Kidney (tissue), 14 donors: ENCODE data around the gene LIFR. TPM values are rescaled to one million over a fixed set of nuclear protein-coding genes. Genes with fewer than 3 reads are reported as not detected.

Experiments
- DNase-seq, 5 donors: peaks; one replicate each; pipeline ENCODE4 v3.0.0-alpha.2; 2013 to 2020
- FAIRE-seq: peaks from 2 replicates; lab custom pipeline; 2012; peaks lifted over from hg19 to GRCh38; lab: Jason Lieb, UNC
- H3K27ac ChIP-seq, 2 donors: one replicate each; pipeline ENCODE4 v1.7.0; 2013; ENCODE audit warnings: low read depth in 2 of 2, low read length in 2 of 2, inconsistent platforms in 1 of 2
- H3K27me3 ChIP-seq: one replicate; pipeline ENCODE4 v1.7.1; 2013; ENCODE audit warnings: low read length, inconsistent platforms; ENCODE audit not compliant: control insufficient read depth, insufficient read depth
- H3K36me3 ChIP-seq, 3 donors: one replicate each; pipeline versions ENCODE4 v1.7.0 to v1.7.1; 2013; ENCODE audit warnings: low read length in 3 of 3, control low read depth in 1 of 3, inconsistent platforms in 1 of 3; ENCODE audit not compliant: insufficient read depth in 3 of 3, control insufficient read depth in 2 of 3
- H3K4me1 ChIP-seq, 3 donors: one replicate each; pipeline versions ENCODE4 v1.7.0 to v1.7.1; 2013; ENCODE audit warnings: low read length in 3 of 3, inconsistent platforms in 1 of 3, low read depth in 1 of 3; ENCODE audit not compliant: control insufficient read depth in 2 of 3, insufficient read depth in 2 of 3
- H3K4me3 ChIP-seq, 3 donors: one replicate each; pipeline versions ENCODE4 v1.7.0 to v1.8.1; 2013; ENCODE audit warnings: low read length in 3 of 3, control low read depth in 1 of 3, inconsistent platforms in 1 of 3
- H3K9ac ChIP-seq, 3 donors: one replicate each; pipeline versions ENCODE4 v1.7.0 to v1.7.1; 2013; ENCODE audit warnings: low read length in 3 of 3, control low read depth in 1 of 3, inconsistent platforms in 1 of 3
- H3K9me3 ChIP-seq, 3 donors: one replicate each; pipeline versions ENCODE4 v1.7.0 to v1.7.1; 2013; ENCODE audit warnings: low read length in 3 of 3, control low read depth in 1 of 3, inconsistent platforms in 1 of 3; ENCODE audit not compliant: control insufficient read depth in 2 of 3, insufficient read depth in 1 of 3
- CTCF ChIP-seq: IDR thresholded peaks from 3 replicates; pipeline ENCODE4 v1.5.1; 2012; ENCODE audit warnings: mild to moderate bottlenecking, moderate library complexity, borderline replicate concordance; ENCODE audit not compliant: insufficient read depth; ENCODE audit errors: extremely low read depth
- intact Hi-C: fragments of 100-400 bp; cut with DNase I; formaldehyde crosslinking; loops from one replicate; pipeline ENCODE4 v1.11.1; 2022
- polyA plus RNA-seq: library from polyadenylated mRNA; stranded (reverse); fragments of 350-450 nt; fragmentation: Illumina TruSeq; extraction: RNeasy Lipid Tissue Mini Kit (QIAGEN cat#74804); gene quantifications from one replicate; pipeline ENCODE4 v1.2.3, GENCODE V29; 2014; ENCODE audit warnings: low read depth, low replicate concordance; ENCODE audit not compliant: insufficient read depth
- total RNA-seq: library from RNA; stranded (reverse); fragmentation: NEBNext Ultra II Directional; extraction: Animal tissue kit (Norgen Biotek cat#: 25700); gene quantifications from one replicate; pipeline ENCODE4 v1.2.1, GENCODE V29; 2021
- donor health status: control.
- donor health status: control.
- donor health status: control.
- donor health status: control.
- donor health status: control.
- donor health status: DM: yes; HTN: yes; CAD: no.
- donor health status: Normal renal cell carcinoma (clear cell type).

The LIFR gene
- total and polyA plus RNA-seq, 2 donors from 2014 or later = 8.5 to 90.1 TPM

- Histone ChIP-seq H3K27ac (no peak overlapping the region), H3K4me1 (peaks cover 0 to 2% (median 0%) of the 10 kb centered on the region in 3 donors), H3K9me3 (no peaks in the 10 kb centered on the region), H3K36me3 (no peaks in the 10 kb centered on the region), H3K9ac (no peak overlapping the region), H3K4me3 (no peak overlapping the region), H3K27me3 (no peaks in the 10 kb centered on the region)
- DNase-seq = no peak
- no peak for TF ChIP-seq CTCF
- FAIRE-seq = no peak
- intact Hi-C loops = no loop called here
These were observed 40.5 kb upstream of the LIFR start for GRCh38 chr5:38596981-38597380.

GRCh38 chr5:38595132-38595745 is 38.8 kb upstream of the LIFR start:
- no peaks in the 10 kb centered on the region for H3K36me3 ChIP-seq
- H3K4me3 ChIP-seq = no peak overlapping the region
- H3K27ac ChIP-seq = no peak overlapping the region
- H3K27me3 ChIP-seq = no peaks in the 10 kb centered on the region
- intact Hi-C loops = no loop called here
- DNase-seq = no peak
- H3K9ac ChIP-seq = no peak overlapping the region
- TF ChIP-seq CTCF = no peak
- no peaks in the 10 kb centered on the region for H3K9me3 ChIP-seq
- peaks cover 0 to 2% (median 0%) of the 10 kb centered on the region in 3 donors for H3K4me1 ChIP-seq
- FAIRE-seq = no peak

GRCh38 chr5:38593959-38594358 is 37.5 kb upstream of the LIFR start:
- H3K9ac ChIP-seq = no peak overlapping the region
- intact Hi-C loops = no loop called here
- H3K4me1 ChIP-seq = peaks cover 0 to 2% (median 0%) of the 10 kb centered on the region in 3 donors
- no peaks in the 10 kb centered on the region for H3K9me3 ChIP-seq
- no peak for TF ChIP-seq CTCF
- FAIRE-seq = no peak
- no peak for DNase-seq
- no peaks in the 10 kb centered on the region for H3K27me3 ChIP-seq
- no peak overlapping the region for H3K27ac ChIP-seq
- no peak overlapping the region for H3K4me3 ChIP-seq
- no peaks in the 10 kb centered on the region for H3K36me3 ChIP-seq

GRCh38 chr5:38591523-38591849 is 35.0 kb upstream of the LIFR start:
- Histone ChIP-seq H3K9ac (no peak overlapping the region), H3K9me3 (no peaks in the 10 kb centered on the region), H3K4me3 (no peak overlapping the region), H3K36me3 (no peaks in the 10 kb centered on the region), H3K27ac (no peak overlapping the region), H3K27me3 (no peaks in the 10 kb centered on the region), H3K4me1 (peaks cover 0 to 2% (median 0%) of the 10 kb centered on the region in 3 donors)
- DNase-seq (no peak), FAIRE-seq (no peak)
- intact Hi-C loops = no loop called here
- TF ChIP-seq CTCF = no peak
